SK-N-SH (cell line): Measurements from ENCODE around the gene KRTAP12-4. TPM values are rescaled to one million over a fixed set of nuclear protein-coding genes. Genes with fewer than 3 reads are reported as not detected.

Experiments used
- CTCF ChIA-PET: fragments of 300-600, 350-600 bp; formaldehyde crosslinking; extraction: SDS; loops from one replicate; lab custom pipeline; 2021; lab: Yijun Ruan, JAX
- POLR2A ChIA-PET: fragments of 350-600 bp; sonication (Branson Sonifier 250); formaldehyde crosslinking; extraction: SDS; loops from one replicate; lab custom pipeline; 2020; ENCODE audit warnings: antibody characterized with exemption, inconsistent platforms; lab: Yijun Ruan, JAX
- DNase-seq: peaks from one replicate; pipeline ENCODE4 v3.0.0; 2012
- H2AFZ ChIP-seq: fragments of 200-600 bp; sonication (generic); 2 replicates; pipeline ENCODE4 v1.8.1; 2016; ENCODE audit warnings: antibody characterized with exemption, mild to moderate bottlenecking, low read depth
- H3F3A ChIP-seq: fragments of 200-600 bp; sonication (generic); replicated peaks from 2 replicates; pipeline ENCODE3; 2016; ENCODE audit warnings: antibody characterized with exemption, mild to moderate bottlenecking; ENCODE audit not compliant: insufficient read depth
- H3K27ac ChIP-seq, 2 experiments: fragments of 200-500 bp in 1 of 2; fragments of 200-600 bp in 1 of 2; sonication (Bioruptor generic) in 1 of 2; sonication (generic), shearing (Covaris generic) in 1 of 2; 2 replicates each; pipeline versions ENCODE4 v1.5.1 to v1.6.1; 2014 to 2016; ENCODE audit warnings: low read depth in 2 of 2, inconsistent platforms in 1 of 2, low read length in 1 of 2, mild to moderate bottlenecking in 1 of 2, mixed read lengths in 1 of 2
- H3K27me3 ChIP-seq: fragments of 200-600 bp; sonication (generic), shearing (Covaris generic); 2 replicates; pipeline ENCODE4 v1.6.1; 2016; ENCODE audit warnings: mixed run types; ENCODE audit not compliant: insufficient read depth
- H3K36me3 ChIP-seq, 2 experiments: fragments of 200-500 bp in 1 of 2; fragments of 200-600 bp in 1 of 2; sonication (Bioruptor generic) in 1 of 2; sonication (generic) in 1 of 2; replicated peaks in 1 of 2; 2 replicates each; pipeline versions ENCODE3 to v1.5.1; 2014 to 2016; ENCODE audit warnings: low read length in 1 of 2, mild to moderate bottlenecking in 1 of 2; ENCODE audit not compliant: insufficient read depth in 2 of 2, control insufficient read depth in 1 of 2
- H3K4me1 ChIP-seq, 2 experiments: fragments of 200-500 bp in 1 of 2; fragments of 200-600 bp in 1 of 2; sonication (Bioruptor generic) in 1 of 2; sonication (generic), shearing (Covaris generic) in 1 of 2; 2 replicates each; pipeline versions ENCODE4 v1.5.1 to v1.6.1; 2014 to 2016; ENCODE audit warnings: low read depth in 1 of 2, low read length in 1 of 2, mixed run types in 1 of 2; ENCODE audit not compliant: insufficient read depth in 2 of 2, control insufficient read depth in 1 of 2
- H3K4me2 ChIP-seq: fragments of 200-600 bp; sonication (generic), shearing (Covaris generic); 2 replicates; pipeline ENCODE4 v1.6.1; 2017; ENCODE audit warnings: mixed run types
- H3K4me3 ChIP-seq, 2 experiments: fragments of 200-500 bp in 1 of 2; fragments of 200-600 bp in 1 of 2; sonication (Bioruptor generic) in 1 of 2; sonication (generic), shearing (Covaris generic) in 1 of 2; 2 replicates each; pipeline versions ENCODE4 v1.5.1 to v1.8.1; 2014 to 2016; ENCODE audit warnings: low read depth in 2 of 2, inconsistent platforms in 1 of 2, low read length in 1 of 2, mild to moderate bottlenecking in 1 of 2, mixed read lengths in 1 of 2, moderate library complexity in 1 of 2
- H3K79me2 ChIP-seq: fragments of 200-600 bp; sonication (generic); 2 replicates; pipeline ENCODE4 v1.8.1; 2017; ENCODE audit warnings: mild to moderate bottlenecking; ENCODE audit not compliant: insufficient read depth
- H3K9ac ChIP-seq: fragments of 200-600 bp; sonication (generic); 2 replicates; pipeline ENCODE4 v1.6.1; 2017; ENCODE audit warnings: mixed run types
- H3K9me2 ChIP-seq: fragments of 200-600 bp; sonication (generic); 2 replicates; pipeline ENCODE4 v1.6.1; 2017; ENCODE audit warnings: mixed run types
- H3K9me3 ChIP-seq: fragments of 200-600 bp; sonication (generic); 2 replicates; pipeline ENCODE4 v1.6.1; 2017; ENCODE audit warnings: mixed run types, mild to moderate bottlenecking, moderate library complexity
- H4K20me1 ChIP-seq: fragments of 200-600 bp; sonication (generic); 2 replicates; pipeline ENCODE4 v1.6.1; 2017; ENCODE audit warnings: mild to moderate bottlenecking, mixed run types; ENCODE audit not compliant: insufficient read depth
- ELF1 ChIP-seq: IDR thresholded peaks from 2 replicates; pipeline ENCODE4 v1.4.0; 2012
- EZH2phosphoT487 ChIP-seq: fragments of 200-600 bp; sonication (generic); IDR thresholded peaks from 2 replicates; pipeline ENCODE4 v1.6.1; 2017; ENCODE audit warnings: low read depth, mixed run types, mild to moderate bottlenecking, antibody characterized with exemption, moderate library complexity, borderline replicate concordance
- FOSL2 ChIP-seq: IDR thresholded peaks from 2 replicates; pipeline ENCODE4 v1.4.0; 2012; ENCODE audit warnings: low read depth, mild to moderate bottlenecking, moderate library complexity, borderline replicate concordance
- FOXM1 ChIP-seq: IDR thresholded peaks from 2 replicates; pipeline ENCODE4 v1.4.0; 2012; ENCODE audit warnings: low read depth, mild to moderate bottlenecking
- GABPA ChIP-seq: IDR thresholded peaks from 2 replicates; pipeline ENCODE4 v1.4.0; 2012; ENCODE audit warnings: low read depth, mild to moderate bottlenecking
- GATA2 ChIP-seq: sonication (generic); formaldehyde crosslinking; IDR thresholded peaks from 2 replicates; pipeline ENCODE4 v1.5.0; 2020; ENCODE audit warnings: mild to moderate bottlenecking, missing genetic modification reagents
- IRF3 ChIP-seq: fragments of 150-350 bp; IDR thresholded peaks from 2 replicates; pipeline ENCODE4 v1.6.1; 2016; ENCODE audit warnings: mild to moderate bottlenecking, low read depth, low read length
- JUND ChIP-seq: IDR thresholded peaks from 2 replicates; pipeline ENCODE4 v1.4.0; 2012
- MXI1 ChIP-seq: IDR thresholded peaks from 2 replicates; pipeline ENCODE4 v1.6.1; 2012; ENCODE audit warnings: mild to moderate bottlenecking, low read depth, low read length, improper control_type of control experiment
- NFIC ChIP-seq: IDR thresholded peaks from 2 replicates; pipeline ENCODE4 v1.4.0; 2012; ENCODE audit warnings: borderline replicate concordance
- NRF1 ChIP-seq: IDR thresholded peaks from 2 replicates; pipeline ENCODE4 v1.6.1; 2012; ENCODE audit warnings: low read depth, mild to moderate bottlenecking, low read length
- RAD21 ChIP-seq: IDR thresholded peaks from 2 replicates; pipeline ENCODE4 v1.6.1; 2012; ENCODE audit warnings: mild to moderate bottlenecking, low read length
- RFX5 ChIP-seq: IDR thresholded peaks from 2 replicates; pipeline ENCODE4 v1.6.1; 2012; ENCODE audit warnings: mild to moderate bottlenecking, improper control_type of control experiment, low read length
- SIN3A ChIP-seq: IDR thresholded peaks from 2 replicates; pipeline ENCODE4 v1.6.1; 2012; ENCODE audit warnings: low read depth, mild to moderate bottlenecking, low read length, moderate library complexity, borderline replicate concordance
- SMC3 ChIP-seq: IDR thresholded peaks from 2 replicates; pipeline ENCODE4 v1.6.1; 2012; ENCODE audit warnings: low read depth, low read length, improper control_type of control experiment
- TAF1 ChIP-seq: IDR thresholded peaks from 2 replicates; pipeline ENCODE4 v1.6.1; 2012; ENCODE audit warnings: low read depth, mild to moderate bottlenecking, low read length, moderate library complexity, borderline replicate concordance
- YY1 ChIP-seq: IDR thresholded peaks from 2 replicates; pipeline ENCODE4 v1.4.0; 2012; ENCODE audit warnings: low read depth, mild to moderate bottlenecking
- WGBS: methylation state at CpG from one replicate; pipeline ENCODE4 v1.1.6; 2017; ENCODE audit warnings: low lambda C conversion rate; 5-methylcytosine and 5-hydroxymethylcytosine counted together
- polyA plus RNA-seq, 3 experiments: library from polyadenylated mRNA; depleted of rRNA; stranded (reverse); fragments of >200 nt; gene quantifications; 2 replicates each; pipeline ENCODE4 v1.2.3, GENCODE V29; 2012
- TF ChIP-seq, protein P1 (sequence below): IDR thresholded peaks from 2 replicates; pipeline ENCODE4; 2012
- TF ChIP-seq, protein P2 (sequence below): IDR thresholded peaks from 2 replicates; pipeline ENCODE4 v1.4.0; 2012; ENCODE audit warnings: low read depth, borderline replicate concordance
- TF ChIP-seq, protein P3 (sequence below): fragments of 200-600 bp; sonication (generic); IDR thresholded peaks from 2 replicates; pipeline ENCODE4 v1.6.1; 2017; ENCODE audit warnings: antibody characterized with exemption, mild to moderate bottlenecking, moderate library complexity

KRTAP12-4 gene
- polyA plus RNA-seq, 1 of the 3 experiments (the other 2 are of a cell fraction) = not detected

DNA sequence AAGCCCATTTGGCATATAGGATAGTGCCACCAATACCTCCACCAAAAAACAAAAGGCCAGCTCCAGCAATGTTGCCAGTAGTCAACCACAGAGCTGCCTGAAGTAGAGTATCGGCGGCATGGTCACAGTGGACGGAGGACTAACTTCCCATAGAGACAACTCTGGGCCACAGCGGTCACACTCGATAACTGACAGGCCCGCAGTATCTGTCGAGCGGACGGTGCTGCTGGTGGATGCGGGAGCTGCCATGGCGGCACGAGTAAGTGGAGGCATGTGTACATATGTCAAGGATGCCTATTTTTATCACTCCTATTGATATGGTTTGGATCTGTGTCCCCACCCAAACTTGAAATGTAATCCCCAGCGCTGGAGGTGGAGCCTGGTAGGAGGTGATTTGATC, 23.4 kb upstream of the KRTAP12-4 start:
- ChIA-PET CTCF (no interaction called here), POLR2A (no interaction called here)
- no peak for TF ChIP-seq NRF1
- TF ChIP-seq EZH2phosphoT487 = no peak
- no peak for TF ChIP-seq JUND
- Histone ChIP-seq H3K9me3 (no peaks in the 10 kb centered on the region), H4K20me1 (no peaks in the 10 kb centered on the region), H3K79me2 (no peaks in the 10 kb centered on the region), H3F3A (no peaks in the 10 kb centered on the region), H3K9ac (no peak overlapping the region), H3K4me2 (no peak overlapping the region), H3K9me2 (no peaks in the 10 kb centered on the region), H3K36me3 (no peaks in the 10 kb centered on the region), H3K27me3 (peaks cover 48% of the 10 kb centered on the region), H3K27ac (no peak overlapping the region), H3K4me3 (no peak overlapping the region), H3K4me1 (no peaks in the 10 kb centered on the region), H2AFZ (no peak overlapping the region)
- DNase-seq = no peak
- 51% methylated on average over 11 of the region's 13 CpGs for WGBS

GRCh38 chr21:44671911-44672310, 17.5 kb upstream of the KRTAP12-4 start:
- H3F3A ChIP-seq = no peaks in the 10 kb centered on the region
- H3K4me2 ChIP-seq = no peak overlapping the region
- 53% methylated on average over 1 of the region's 1 CpG for WGBS
- no peak overlapping the region for H3K4me3 ChIP-seq
- no peak overlapping the region for H3K9ac ChIP-seq
- H3K79me2 ChIP-seq = no peaks in the 10 kb centered on the region
- CTCF ChIA-PET = no interaction called here
- no peak for TF ChIP-seq FOXM1
- TF ChIP-seq, protein P1, sequence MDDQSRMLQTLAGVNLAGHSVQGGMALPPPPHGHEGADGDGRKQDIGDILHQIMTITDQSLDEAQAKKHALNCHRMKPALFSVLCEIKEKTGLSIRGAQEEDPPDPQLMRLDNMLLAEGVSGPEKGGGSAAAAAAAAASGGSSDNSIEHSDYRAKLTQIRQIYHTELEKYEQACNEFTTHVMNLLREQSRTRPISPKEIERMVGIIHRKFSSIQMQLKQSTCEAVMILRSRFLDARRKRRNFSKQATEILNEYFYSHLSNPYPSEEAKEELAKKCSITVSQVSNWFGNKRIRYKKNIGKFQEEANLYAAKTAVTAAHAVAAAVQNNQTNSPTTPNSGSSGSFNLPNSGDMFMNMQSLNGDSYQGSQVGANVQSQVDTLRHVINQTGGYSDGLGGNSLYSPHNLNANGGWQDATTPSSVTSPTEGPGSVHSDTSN = no peak
- TF ChIP-seq RFX5 = no peak
- no peak for TF ChIP-seq FOSL2
- no peak for TF ChIP-seq NFIC
- no peak for TF ChIP-seq YY1
- no peak for TF ChIP-seq SIN3A
- TF ChIP-seq SMC3 = no peak
- TF ChIP-seq ELF1 = no peak
- TF ChIP-seq MXI1 = no peak
- TF ChIP-seq IRF3 = no peak
- TF ChIP-seq TAF1 = no peak
- no peak for TF ChIP-seq GABPA
- no peak for TF ChIP-seq RAD21
- TF ChIP-seq, protein P2, sequence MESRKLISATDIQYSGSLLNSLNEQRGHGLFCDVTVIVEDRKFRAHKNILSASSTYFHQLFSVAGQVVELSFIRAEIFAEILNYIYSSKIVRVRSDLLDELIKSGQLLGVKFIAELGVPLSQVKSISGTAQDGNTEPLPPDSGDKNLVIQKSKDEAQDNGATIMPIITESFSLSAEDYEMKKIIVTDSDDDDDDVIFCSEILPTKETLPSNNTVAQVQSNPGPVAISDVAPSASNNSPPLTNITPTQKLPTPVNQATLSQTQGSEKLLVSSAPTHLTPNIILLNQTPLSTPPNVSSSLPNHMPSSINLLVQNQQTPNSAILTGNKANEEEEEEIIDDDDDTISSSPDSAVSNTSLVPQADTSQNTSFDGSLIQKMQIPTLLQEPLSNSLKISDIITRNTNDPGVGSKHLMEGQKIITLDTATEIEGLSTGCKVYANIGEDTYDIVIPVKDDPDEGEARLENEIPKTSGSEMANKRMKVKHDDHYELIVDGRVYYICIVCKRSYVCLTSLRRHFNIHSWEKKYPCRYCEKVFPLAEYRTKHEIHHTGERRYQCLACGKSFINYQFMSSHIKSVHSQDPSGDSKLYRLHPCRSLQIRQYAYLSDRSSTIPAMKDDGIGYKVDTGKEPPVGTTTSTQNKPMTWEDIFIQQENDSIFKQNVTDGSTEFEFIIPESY = no peak
- TF ChIP-seq, protein P3, sequence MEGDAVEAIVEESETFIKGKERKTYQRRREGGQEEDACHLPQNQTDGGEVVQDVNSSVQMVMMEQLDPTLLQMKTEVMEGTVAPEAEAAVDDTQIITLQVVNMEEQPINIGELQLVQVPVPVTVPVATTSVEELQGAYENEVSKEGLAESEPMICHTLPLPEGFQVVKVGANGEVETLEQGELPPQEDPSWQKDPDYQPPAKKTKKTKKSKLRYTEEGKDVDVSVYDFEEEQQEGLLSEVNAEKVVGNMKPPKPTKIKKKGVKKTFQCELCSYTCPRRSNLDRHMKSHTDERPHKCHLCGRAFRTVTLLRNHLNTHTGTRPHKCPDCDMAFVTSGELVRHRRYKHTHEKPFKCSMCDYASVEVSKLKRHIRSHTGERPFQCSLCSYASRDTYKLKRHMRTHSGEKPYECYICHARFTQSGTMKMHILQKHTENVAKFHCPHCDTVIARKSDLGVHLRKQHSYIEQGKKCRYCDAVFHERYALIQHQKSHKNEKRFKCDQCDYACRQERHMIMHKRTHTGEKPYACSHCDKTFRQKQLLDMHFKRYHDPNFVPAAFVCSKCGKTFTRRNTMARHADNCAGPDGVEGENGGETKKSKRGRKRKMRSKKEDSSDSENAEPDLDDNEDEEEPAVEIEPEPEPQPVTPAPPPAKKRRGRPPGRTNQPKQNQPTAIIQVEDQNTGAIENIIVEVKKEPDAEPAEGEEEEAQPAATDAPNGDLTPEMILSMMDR = no peak
- no peak for TF ChIP-seq GATA2 (CRISPR knock-in tag)
- TF ChIP-seq NRF1 = no peak
- H3K27ac ChIP-seq = no peak overlapping the region
- no peaks in the 10 kb centered on the region for H3K36me3 ChIP-seq
- H4K20me1 ChIP-seq = no peaks in the 10 kb centered on the region
- H3K27me3 ChIP-seq = peaks cover 21% of the 10 kb centered on the region; the same call in 1 of the 2 replicates
- H2AFZ ChIP-seq = no peak overlapping the region
- no peaks in the 10 kb centered on the region for H3K4me1 ChIP-seq
- POLR2A ChIA-PET = no interaction called here
- 0 out of 2 replicates have a peak, but pooled peaks cover 7% of the 10 kb centered on the region for H3K9me3 ChIP-seq
- DNase-seq = no peak
- H3K9me2 ChIP-seq = no peaks in the 10 kb centered on the region
